Tibial nerve (tissue), 4 donors: Measurements from ENCODE around the gene KRTAP24-1.

Experiments
- CTCF ChIP-seq, 5 experiments: fragments of 200-600 bp in 3 of 5; fragments of 450-650 bp in 2 of 5; sonication (generic) in 3 of 5; IDR thresholded peaks; one replicate each; pipeline ENCODE4 v1.5.1; 2016 to 2019; ENCODE audit warnings: antibody characterized with exemption in 5 of 5, mild to moderate bottlenecking in 3 of 5, moderate library complexity in 2 of 5
- EP300 ChIP-seq, 2 donors: sonication (generic); formaldehyde crosslinking; IDR thresholded peaks; one replicate each; pipeline ENCODE4 v1.6.1; 2017; ENCODE audit warnings: antibody characterized with exemption in 2 of 2, mild to moderate bottlenecking in 1 of 2
- POLR2A ChIP-seq, 2 donors: fragments of 450-650 bp; IDR thresholded peaks; one replicate each; pipeline ENCODE4 v1.6.1; 2017; ENCODE audit warnings: antibody characterized with exemption in 2 of 2, mild to moderate bottlenecking in 2 of 2, moderate library complexity in 2 of 2

DNA sequence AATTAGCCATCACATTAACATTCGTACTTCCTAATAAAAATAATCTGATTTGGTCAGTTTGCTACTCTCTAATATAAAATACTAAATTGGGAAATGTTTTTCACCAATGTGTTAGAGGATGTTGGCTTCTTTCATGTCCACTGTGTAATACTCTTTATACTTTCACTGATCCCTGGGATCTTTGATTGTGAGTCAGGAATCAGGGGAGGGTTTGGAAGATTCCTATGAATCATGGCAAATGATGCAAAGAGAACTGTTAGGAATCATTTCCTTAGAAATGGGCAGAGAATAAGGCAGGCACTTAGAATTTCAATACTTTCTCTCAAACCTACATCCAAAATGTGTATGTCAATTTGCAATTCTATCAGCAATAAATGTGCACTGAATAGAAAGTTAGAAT, 31.0 kb downstream of the KRTAP24-1 start:
- no peak for TF ChIP-seq CTCF (IDR thresholded peaks at IDR 0.05)
- no peak for TF ChIP-seq POLR2A (IDR thresholded peaks at IDR 0.05)
- no peak for TF ChIP-seq EP300 (IDR thresholded peaks at IDR 0.05)
